Mucosa of descending colon (tissue), 3 donors: ENCODE measurements around the gene NAPB. TPM values are rescaled to one million over a fixed set of nuclear protein-coding genes. Genes with fewer than 3 reads are reported as not detected.

Source experiments
- ATAC-seq: fragments of 200-7000 bp; cut with Tn5 transposase; one replicate; pipeline ENCODE4 v1.9.1; 2020; ENCODE audit warnings: mild to moderate bottlenecking, moderate library complexity
- DNase-seq, 3 donors: peaks; one replicate each; pipeline ENCODE4 v3.0.0-alpha.2; 2020
- H3K36me3 ChIP-seq: fragments of 200-600 bp; one replicate; pipeline ENCODE4 v1.8.0; 2021; ENCODE audit warnings: low read depth, mild to moderate bottlenecking
- H3K4me1 ChIP-seq: fragments of 200-600 bp; one replicate; pipeline ENCODE4 v1.8.0; 2021; ENCODE audit warnings: low read depth, mild to moderate bottlenecking
- H3K4me3 ChIP-seq: fragments of 200-600 bp; one replicate; pipeline ENCODE4 v1.8.0; 2021; ENCODE audit warnings: mild to moderate bottlenecking
- H3K9me3 ChIP-seq: fragments of 200-600 bp; one replicate; pipeline ENCODE4 v1.8.0; 2021; ENCODE audit warnings: mild to moderate bottlenecking
- intact Hi-C, 2 donors: fragments of 100-400 bp; cut with DNase I in 1 of 2; cut with micrococcal nuclease in 1 of 2; formaldehyde crosslinking; loops; one replicate each; pipeline versions ENCODE4 v1.11.0 to v1.11.1; 2022; cut with DNase I, micrococcal nuclease
- total RNA-seq, 3 donors: library from RNA; stranded (reverse); fragmentation: NEBNext Ultra II Directional in 2 of 3; extraction: Animal tissue kit (Norgen Biotek cat#: 25700) in 2 of 3; gene quantifications; one replicate each; pipeline versions ENCODE4 v1.2.1 to v1.2.4, GENCODE V29; 2021 to 2023
- TF ChIP-seq, protein P1 (sequence below): fragments of 200-600 bp; IDR thresholded peaks from one replicate; pipeline ENCODE4 v1.8.0; 2022; ENCODE audit warnings: antibody characterized with exemption, mild to moderate bottlenecking
- donor health status: DM: no; HTN: no; CAD: no; lungs with moderate emphysema.
- donor health status: DM: no; HTN: no; CAD: no.
- donor health status: DM: no; HTN: yes; CAD: no.

The NAPB gene
- total RNA-seq, 3 donors from 2014 or later: 8.2 to 22.8 (median 8.9) TPM

- no peaks in the 10 kb centered on the region for H3K36me3 ChIP-seq
- H3K9me3 ChIP-seq: no peaks in the 10 kb centered on the region
- H3K4me1 ChIP-seq: no peaks in the 10 kb centered on the region
- DNase-seq (no peak), ATAC-seq (no peak)
- TF ChIP-seq, protein P1, sequence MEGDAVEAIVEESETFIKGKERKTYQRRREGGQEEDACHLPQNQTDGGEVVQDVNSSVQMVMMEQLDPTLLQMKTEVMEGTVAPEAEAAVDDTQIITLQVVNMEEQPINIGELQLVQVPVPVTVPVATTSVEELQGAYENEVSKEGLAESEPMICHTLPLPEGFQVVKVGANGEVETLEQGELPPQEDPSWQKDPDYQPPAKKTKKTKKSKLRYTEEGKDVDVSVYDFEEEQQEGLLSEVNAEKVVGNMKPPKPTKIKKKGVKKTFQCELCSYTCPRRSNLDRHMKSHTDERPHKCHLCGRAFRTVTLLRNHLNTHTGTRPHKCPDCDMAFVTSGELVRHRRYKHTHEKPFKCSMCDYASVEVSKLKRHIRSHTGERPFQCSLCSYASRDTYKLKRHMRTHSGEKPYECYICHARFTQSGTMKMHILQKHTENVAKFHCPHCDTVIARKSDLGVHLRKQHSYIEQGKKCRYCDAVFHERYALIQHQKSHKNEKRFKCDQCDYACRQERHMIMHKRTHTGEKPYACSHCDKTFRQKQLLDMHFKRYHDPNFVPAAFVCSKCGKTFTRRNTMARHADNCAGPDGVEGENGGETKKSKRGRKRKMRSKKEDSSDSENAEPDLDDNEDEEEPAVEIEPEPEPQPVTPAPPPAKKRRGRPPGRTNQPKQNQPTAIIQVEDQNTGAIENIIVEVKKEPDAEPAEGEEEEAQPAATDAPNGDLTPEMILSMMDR: no peak
- H3K4me3 ChIP-seq: no peak overlapping the region
- intact Hi-C loops: no loop called here
These were observed 85.8 kb downstream of the NAPB start for GRCh38 chr20:23335521-23335920.

DNA sequence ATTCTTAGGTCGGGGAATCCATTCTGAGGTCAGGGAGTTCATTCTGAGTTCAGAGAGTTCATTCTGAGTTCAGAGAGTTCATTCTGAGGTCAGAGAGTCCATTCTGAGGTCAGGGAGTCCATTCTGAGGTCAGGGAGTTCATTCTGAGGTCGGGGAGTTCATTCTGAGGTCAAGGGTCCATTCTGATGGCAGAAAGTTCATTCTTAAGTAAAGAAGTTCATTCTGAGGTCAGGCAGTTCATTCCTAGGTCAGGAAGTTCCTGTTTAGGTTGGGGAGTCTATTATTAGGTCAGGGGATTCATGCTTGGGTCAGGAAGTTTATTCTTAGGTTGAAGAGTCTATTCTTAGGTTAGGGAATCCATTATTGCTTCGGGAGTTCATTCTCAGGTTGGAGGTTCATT is 87.2 kb downstream of the NAPB start:
- Histone ChIP-seq H3K4me1 (no peaks in the 10 kb centered on the region), H3K9me3 (no peaks in the 10 kb centered on the region), H3K36me3 (no peaks in the 10 kb centered on the region), H3K4me3 (no peak overlapping the region)
- ATAC-seq (no peak), DNase-seq (no peak)
- intact Hi-C loops: no loop called here
- TF ChIP-seq, protein P1: no peak

GRCh38 chr20:23332467-23332866 is 88.8 kb downstream of the NAPB start:
- no peak overlapping the region for H3K4me3 ChIP-seq
- no peaks in the 10 kb centered on the region for H3K36me3 ChIP-seq
- ATAC-seq (no peak), DNase-seq (no peak)
- H3K9me3 ChIP-seq: no peaks in the 10 kb centered on the region
- H3K4me1 ChIP-seq: no peaks in the 10 kb centered on the region
- TF ChIP-seq, protein P1: no peak
- intact Hi-C loops: no loop called here

- H3K4me1 ChIP-seq: no peaks in the 10 kb centered on the region
- DNase-seq (no peak), ATAC-seq (no peak)
- no peaks in the 10 kb centered on the region for H3K9me3 ChIP-seq
- no peak overlapping the region for H3K4me3 ChIP-seq
- TF ChIP-seq, protein P1: no peak
- no peaks in the 10 kb centered on the region for H3K36me3 ChIP-seq
- intact Hi-C loops: no loop called here
These were observed 89.6 kb downstream of the NAPB start for GRCh38 chr20:23331450-23332350.

DNA sequence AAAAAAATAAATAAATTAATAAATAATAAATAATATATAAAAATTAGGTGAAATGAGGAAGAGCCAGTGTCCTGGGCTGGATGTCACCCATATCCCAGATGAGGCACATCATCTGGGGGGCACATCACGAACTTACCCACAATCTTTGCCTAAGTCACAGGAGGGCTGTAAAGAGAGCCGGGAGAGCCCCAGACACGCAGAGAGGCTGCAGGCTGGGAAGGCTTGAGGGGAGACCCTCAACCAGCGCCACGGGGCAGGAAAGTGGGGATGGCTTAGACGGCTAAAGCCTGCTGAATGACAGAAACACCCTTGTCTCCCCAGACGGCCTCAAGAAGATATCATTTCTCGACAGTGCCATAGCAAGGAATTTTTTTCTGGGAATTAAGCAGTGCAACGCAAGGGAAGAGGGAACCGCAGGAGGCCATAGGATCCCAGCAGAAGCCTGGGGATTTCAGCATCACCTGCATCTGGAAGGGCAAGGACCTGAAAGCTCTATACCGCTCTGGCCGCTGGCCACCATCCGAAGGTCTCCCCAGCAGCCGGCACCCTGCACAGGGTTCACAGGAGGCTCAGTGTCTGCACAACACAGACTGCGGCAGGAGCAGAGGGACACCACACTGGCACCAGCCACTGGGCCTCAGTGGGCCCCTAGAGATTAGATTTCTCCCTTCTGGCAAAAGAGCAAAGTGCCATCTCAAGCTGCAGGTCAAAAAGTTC is 93.5 kb downstream of the NAPB start:
- Histone ChIP-seq H3K9me3 (no peaks in the 10 kb centered on the region), H3K36me3 (no peaks in the 10 kb centered on the region), H3K4me3 (no peak overlapping the region), H3K4me1 (no peaks in the 10 kb centered on the region)
- DNase-seq: no peak
- TF ChIP-seq, protein P1: no peak
- intact Hi-C loops: no loop called here
- no peak for ATAC-seq
